A673 (cell line): ENCODE measurements around the gene CRACDL.

Experiments used
- EZH2 ChIP-seq: fragments of 200-600 bp; sonication (generic); IDR thresholded peaks from 2 replicates; pipeline ENCODE4 v1.6.1; 2017; ENCODE audit warnings: borderline replicate concordance, low read depth, mild to moderate bottlenecking, mixed read lengths, antibody characterized with exemption, low read length; ENCODE audit not compliant: poor library complexity, severe bottlenecking
- TF ChIP-seq, protein P1 (sequence below): fragments of 300-800, 200-600 bp; sonication (generic); conservative IDR thresholded peaks from 2 replicates; pipeline ENCODE4 v1.5.1; 2017; ENCODE audit warnings: low read depth, mild to moderate bottlenecking, antibody characterized with exemption, low read length, moderate library complexity, mixed read lengths

- TF ChIP-seq, protein P1, sequence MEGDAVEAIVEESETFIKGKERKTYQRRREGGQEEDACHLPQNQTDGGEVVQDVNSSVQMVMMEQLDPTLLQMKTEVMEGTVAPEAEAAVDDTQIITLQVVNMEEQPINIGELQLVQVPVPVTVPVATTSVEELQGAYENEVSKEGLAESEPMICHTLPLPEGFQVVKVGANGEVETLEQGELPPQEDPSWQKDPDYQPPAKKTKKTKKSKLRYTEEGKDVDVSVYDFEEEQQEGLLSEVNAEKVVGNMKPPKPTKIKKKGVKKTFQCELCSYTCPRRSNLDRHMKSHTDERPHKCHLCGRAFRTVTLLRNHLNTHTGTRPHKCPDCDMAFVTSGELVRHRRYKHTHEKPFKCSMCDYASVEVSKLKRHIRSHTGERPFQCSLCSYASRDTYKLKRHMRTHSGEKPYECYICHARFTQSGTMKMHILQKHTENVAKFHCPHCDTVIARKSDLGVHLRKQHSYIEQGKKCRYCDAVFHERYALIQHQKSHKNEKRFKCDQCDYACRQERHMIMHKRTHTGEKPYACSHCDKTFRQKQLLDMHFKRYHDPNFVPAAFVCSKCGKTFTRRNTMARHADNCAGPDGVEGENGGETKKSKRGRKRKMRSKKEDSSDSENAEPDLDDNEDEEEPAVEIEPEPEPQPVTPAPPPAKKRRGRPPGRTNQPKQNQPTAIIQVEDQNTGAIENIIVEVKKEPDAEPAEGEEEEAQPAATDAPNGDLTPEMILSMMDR = no peak
- no peak for TF ChIP-seq EZH2
Measured at GRCh38 chr2:98751748-98752147, 184.3 kb downstream of the CRACDL start.
